GM21786 (cell line): Measurements from ENCODE around the gene CIDEB.
A peak's percentile ranks its signal among the peaks of the same experiment; 100 is the strongest.

ENCODE experiments used
- ATAC-seq: cut with Tn5 transposase; IDR thresholded peaks from one replicate; pipeline ENCODE4 v1.9.1; 2021; ENCODE audit not compliant: unreplicated experiment

CIDEB gene

DNA sequence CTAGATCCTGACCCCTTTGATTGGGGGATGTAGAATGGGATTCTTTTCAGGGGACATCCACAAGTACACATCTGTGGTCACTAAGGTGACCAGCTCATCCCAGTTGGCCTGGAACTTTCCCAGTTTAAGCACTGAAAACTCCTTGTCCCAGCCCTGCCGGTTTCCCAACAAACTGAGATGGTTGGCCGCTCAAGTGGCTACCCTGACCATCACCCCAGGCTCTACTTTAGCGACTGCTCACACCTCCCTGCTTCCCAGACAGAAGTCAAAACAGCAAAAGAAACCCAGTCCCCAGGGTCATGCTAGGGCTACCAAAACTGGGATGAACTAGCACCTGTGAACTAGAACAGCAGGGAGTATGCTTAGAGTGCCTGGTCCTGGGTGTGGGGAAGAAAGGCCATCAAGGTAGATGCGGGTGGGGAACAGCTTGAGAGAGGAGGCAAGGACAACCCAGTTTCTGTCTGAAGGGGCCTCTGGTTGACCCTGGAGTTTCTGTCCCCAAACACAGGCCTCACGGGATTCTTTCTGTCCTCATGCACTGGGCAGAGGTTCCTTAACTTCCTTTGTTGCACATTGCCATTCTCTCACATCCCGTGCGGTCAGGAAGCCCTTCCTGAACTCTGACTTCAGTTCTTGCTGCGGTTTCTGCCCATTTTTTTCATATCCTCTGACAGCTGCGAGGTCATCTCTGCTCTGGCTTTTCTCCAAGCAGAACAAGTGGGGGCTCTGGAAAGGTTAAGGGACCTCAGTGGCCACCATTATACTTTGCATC is 5.1 kb upstream of the CIDEB start:
- no peak for ATAC-seq

DNA sequence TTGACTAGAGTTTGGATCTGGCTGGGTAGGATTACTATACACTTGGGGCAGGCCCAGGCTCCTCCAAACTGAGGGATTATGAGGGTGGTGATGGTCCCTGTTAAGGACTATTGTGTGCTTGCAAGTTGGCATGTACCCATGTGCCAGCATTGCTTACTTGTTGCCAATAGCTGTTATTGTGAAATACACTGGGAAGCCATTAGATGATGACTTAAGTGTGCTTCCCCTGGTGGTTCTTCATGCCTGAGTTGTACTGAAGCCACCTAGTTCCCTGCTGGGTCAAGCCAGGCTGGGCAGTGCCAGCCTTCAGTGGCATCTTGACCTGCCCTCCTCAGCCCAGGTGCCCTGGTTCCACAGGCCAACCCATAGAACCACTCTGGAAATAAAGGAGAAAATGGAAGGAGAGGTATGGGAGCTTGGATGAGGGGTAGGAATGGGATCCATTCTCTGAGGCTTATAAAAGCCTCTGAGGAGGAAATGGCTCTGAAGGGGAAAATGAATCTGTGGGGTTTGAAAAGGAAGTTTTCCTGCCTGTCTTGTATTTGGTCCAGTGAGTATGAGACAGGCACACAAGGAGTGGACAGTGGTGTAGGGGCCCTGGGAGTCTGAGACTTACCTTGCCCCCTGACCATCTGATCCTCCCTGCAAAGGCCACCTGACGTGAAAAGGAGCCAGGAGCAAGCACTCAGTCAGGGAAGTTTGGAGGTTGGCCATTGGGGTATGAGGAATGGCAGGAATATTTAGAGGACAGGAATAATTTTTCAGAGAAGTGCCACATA is 4.2 kb upstream of the CIDEB start:
- ATAC-seq = no peak

DNA sequence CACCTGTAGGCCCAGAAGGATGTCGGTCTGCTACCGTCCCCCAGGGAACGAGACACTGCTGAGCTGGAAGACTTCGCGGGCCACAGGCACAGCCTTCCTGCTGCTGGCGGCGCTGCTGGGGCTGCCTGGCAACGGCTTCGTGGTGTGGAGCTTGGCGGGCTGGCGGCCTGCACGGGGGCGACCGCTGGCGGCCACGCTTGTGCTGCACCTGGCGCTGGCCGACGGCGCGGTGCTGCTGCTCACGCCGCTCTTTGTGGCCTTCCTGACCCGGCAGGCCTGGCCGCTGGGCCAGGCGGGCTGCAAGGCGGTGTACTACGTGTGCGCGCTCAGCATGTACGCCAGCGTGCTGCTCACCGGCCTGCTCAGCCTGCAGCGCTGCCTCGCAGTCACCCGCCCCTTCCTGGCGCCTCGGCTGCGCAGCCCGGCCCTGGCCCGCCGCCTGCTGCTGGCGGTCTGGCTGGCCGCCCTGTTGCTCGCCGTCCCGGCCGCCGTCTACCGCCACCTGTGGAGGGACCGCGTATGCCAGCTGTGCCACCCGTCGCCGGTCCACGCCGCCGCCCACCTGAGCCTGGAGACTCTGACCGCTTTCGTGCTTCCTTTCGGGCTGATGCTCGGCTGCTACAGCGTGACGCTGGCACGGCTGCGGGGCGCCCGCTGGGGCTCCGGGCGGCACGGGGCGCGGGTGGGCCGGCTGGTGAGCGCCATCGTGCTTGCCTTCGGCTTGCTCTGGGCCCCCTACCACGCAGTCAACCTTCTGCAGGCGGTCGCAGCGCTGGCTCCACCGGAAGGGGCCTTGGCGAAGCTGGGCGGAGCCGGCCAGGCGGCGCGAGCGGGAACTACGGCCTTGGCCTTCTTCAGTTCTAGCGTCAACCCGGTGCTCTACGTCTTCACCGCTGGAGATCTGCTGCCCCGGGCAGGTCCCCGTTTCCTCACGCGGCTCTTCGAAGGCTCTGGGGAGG is 3.1 kb upstream of the CIDEB start, which contains the start of gene LTB4R:
Gene LTB4R (plus strand): TSS at position 857 of the 959 bp plus-strand sequence. CDS start 4,150 bp downstream, outside the sequence.
- peak; percentile 65 for ATAC-seq

DNA sequence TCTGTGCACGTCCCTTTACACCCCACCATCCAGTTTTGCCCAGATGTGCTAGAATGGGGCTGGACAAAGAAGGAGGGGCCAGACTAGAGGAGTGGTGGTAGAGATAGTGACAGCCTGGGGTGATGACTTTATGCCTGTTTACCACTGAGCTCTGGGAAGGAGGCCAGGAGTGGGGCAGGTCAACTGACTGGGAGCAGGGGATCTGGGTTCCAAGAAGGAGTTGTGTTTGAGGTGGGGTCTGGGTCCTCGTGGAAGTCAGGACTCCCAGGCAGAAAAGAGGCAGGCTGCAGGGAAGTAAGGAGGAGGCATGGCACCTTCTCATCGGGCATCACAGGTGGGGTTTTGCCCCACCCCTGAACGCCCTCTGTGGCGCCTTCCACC is 2.5 kb upstream of the CIDEB start:
- ATAC-seq = no peak

DNA sequence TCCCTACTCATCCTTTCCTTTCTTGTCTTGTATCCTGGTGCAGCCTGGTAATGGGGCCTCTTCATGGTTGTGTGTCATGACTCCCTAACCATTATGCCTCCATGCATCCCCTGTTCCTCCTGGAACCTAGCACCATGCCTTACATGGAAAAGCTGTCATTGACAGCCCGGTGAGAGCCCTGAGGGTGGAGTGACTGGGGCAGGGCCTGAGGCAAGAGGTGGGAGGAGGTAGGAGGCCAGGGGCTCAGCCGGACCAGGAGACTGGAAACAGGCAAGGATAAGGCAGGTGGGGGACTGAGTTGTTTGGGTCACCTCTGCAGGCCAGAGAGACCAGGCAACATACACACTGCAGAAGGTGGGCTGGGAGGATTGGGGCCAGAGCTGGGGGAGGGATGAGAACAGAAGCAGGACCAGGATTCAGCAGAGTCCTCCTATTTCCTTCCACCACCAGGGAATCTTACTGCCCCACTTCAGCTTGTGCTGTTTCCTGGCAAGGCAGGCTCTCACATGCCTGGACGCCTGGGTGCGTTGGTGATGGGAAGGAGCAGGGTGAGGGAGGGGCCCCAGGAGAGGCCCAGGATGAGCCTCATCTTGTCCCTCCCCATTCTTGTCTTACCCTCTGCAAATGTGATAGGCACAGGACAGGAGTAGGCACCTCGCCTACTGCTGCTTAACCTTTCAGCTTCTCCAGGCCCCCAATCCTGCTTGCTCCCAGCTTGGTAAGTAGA is 1.9 kb upstream of the CIDEB start, which contains the start of gene LTB4R2:
Gene LTB4R2 (plus strand): TSS at position 603 of the 727 bp plus-strand sequence. CDS start 525 bp downstream, outside the sequence.
- ATAC-seq = no peak

DNA sequence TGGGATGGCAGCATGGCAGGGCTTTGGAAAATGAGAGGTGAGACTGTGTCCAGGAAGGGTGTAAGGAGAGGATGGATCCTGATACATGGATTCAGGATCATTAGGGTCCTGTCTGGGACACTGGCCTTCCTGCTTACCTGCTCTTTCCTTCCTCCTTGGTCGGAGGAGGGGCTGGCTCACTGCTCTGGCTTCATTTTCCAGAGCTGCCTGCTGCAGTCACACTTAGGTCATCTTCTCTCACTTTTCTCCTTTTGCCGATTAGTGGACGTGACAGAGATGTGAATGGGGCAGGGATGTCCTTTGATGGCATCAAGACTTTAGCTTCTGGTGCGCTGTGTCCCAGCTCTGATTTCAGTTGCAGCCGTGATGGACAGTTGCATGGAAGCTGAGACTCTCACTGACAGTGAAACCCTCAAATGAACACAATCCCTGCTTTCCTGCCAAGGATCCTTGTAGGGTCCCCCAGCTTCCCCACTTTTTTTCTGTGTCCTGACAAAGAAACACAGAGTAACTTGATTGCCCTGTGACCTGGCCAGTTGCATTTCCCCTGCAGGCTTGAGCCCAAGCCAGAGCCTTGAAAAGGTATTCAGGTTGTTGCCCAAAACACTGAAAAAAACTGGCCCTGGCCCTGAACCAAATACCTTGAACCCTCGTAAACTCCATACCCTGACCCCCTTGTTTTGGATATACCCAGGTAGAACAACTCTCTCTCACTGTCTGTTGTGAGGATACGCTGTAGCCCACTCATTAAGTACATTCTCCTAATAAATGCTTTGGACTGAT is 756 bp upstream of the CIDEB start:
- no peak for ATAC-seq

DNA sequence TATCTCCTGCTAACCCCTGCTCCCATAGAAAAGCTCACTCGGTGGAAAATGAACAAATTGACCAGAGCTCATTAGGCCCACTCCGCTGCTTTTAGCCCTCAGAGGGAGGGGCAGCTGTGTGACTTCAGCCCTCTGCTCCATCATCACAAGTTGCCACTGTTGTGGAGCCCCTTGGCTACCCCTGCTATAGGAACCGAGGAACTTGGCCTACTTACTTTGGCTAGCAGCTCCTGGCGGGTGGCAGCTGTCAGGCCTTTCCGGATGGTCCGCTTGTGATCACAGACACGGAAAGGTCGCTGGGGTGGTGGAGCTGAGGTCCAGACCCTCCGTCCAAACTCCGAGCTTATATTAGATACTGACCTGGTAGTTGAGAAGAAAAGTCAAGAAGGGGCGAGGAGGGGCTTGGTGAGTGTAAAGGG is 612 bp downstream of the CIDEB start:
- no peak for ATAC-seq

DNA sequence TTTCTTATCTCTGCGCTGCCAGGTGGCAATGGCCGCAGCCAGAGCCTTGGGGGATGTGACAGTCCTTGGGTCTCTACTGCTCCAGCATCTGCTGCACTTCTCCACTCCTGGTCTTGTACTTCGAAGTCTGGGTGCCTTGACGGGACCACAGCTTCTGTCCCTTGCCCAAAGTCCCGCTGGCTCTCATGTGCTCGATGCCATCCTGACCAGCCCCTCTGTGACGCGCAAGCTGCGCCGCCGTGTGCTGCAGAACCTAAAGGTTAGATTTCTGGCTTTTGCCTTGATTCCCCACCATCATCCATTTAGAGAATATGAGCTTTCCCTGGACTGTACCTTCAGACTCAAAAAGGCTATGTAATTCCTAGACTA is 3.8 kb downstream of the CIDEB start:
- ATAC-seq = no peak

DNA sequence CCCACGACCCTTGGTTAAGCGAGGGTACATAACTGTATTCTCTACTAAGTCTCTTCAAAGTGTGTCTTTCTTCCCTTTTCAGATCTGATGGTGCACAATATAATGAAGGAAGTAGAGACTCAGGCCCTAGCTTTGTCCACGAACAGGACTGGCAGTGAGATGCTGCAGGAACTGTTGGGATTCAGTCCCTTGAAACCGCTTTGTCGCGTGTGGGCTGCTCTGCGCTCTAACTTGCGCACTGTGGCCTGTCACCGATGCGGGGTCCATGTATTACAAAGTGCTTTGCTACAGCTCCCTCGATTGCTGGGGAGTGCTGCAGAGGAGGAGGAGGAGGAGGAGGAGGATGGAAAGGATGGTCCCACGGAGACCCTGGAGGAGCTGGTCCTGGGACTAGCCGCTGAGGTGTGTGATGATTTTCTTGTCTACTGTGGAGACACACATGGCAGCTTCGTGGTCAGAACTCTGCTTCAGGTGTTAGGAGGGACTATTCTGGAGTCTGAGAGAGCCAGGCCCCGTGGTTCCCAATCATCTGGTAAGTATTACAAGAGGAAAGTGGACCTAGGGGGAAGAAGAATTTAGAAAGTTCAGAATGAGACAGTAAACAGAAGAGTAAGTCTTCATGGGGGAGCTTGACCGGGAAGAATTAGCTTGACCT is 7.3 kb downstream of the CIDEB start:
- ATAC-seq = no peak

DNA sequence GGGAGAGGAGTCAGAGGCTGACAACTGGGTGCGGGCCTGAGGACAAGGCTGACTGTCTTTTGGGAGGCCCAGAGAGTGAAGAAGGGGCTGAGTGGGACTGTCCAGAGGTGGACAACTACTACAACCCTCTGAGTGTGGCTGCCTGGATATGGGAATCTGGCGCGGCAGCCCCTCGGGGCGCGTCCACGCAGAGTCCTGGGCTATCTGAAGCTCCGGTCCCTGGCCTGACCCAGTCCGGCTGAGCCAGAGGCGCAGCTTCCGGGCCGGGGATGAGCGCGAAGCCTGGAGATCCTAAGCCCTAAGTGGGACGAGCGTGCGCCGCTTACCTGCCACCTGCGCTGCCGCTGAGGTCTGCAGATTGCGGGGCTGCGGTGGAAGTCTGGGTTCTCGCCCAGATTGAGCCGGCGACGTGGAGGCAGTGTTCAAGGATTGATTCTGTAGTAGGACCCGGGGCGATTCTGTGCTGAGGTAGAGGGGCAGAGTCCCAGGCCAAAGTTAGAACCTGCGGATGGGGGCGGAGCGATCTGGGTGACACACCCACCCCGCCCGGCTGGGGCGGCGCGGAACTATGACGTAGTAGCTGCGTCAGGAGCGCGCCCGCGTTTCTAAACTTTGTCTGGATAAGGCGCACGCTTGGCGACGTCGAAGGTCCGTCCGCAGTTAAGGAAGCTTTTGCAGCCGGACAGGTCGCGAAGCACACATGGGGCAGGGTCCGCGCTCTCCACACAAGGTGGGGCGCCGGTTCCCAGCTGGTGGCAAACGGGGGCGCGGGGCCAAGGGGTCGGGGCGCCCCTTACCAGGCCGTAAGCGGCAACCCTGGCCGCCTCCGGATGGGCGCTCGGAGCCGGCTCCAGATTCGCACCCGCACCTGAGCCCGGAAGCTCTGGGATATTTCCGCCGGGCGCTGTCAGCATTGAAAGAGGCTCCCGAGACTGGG is 8.3 kb downstream of the CIDEB start, which contains the start of the genes DHRS1 and NOP9:
Gene DHRS1 (minus strand): TSS at position 526 of the 937 bp plus-strand sequence. CDS start 674 bp downstream, outside the sequence.
Gene NOP9 (plus strand): TSS at position 596 of the 937 bp plus-strand sequence. CDS start 105 bp downstream, at position 701.
- ATAC-seq = peak; percentile 64

DNA sequence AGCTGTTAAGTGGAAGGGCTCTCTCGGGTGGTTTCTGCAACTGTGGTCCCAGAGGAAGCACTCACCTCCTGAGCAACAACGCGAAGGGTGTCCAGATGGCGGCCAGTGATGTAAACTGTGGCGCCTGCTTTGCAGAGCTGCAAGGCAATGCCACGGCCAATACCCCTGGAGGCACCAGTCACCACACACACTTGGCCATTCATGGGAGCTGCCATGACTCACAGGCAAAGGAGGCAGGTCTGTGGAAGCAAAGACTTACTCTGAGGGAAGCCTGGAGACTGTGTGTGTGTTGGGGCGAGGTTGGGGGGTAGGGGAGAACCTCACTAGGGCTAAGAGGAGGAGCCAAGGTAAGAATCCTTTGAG is 8.9 kb downstream of the CIDEB start:
- no peak for ATAC-seq

DNA sequence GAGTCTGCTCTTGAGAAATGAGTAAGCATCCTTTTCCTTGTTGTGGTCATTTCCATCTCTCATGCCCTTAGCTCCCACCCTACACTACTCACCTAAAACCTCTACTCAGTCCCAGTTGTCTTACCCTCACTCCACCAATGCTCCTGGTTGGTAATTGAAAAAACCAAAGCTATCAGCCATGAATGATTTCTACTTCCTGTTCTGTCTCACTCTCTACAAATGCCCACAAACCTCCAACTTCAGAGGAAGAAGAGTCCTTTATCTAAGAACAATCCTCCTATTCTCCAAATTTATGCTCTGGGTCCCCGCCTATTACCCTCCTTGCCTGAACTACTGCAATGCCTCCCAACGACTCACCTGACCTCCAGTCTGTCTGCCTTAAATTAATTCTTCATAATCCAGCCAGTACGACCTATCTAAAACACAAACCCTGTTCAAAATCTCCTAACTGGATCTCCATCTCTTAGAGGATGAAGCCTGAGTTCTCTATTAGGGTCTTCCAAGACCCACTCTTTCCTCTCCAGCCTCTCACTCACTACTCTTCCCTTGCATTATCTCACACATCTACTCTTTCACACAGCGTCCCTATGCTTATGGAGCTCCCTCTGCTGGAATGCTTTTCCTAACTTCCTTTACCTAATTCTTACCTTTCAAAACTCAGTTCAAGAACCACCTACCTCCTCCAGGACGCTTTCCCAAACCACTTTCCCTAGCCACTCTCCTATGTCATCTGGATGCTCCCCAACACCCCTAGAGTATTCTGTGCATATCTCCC is 10.4 kb downstream of the CIDEB start:
- ATAC-seq = peak; percentile 18

DNA sequence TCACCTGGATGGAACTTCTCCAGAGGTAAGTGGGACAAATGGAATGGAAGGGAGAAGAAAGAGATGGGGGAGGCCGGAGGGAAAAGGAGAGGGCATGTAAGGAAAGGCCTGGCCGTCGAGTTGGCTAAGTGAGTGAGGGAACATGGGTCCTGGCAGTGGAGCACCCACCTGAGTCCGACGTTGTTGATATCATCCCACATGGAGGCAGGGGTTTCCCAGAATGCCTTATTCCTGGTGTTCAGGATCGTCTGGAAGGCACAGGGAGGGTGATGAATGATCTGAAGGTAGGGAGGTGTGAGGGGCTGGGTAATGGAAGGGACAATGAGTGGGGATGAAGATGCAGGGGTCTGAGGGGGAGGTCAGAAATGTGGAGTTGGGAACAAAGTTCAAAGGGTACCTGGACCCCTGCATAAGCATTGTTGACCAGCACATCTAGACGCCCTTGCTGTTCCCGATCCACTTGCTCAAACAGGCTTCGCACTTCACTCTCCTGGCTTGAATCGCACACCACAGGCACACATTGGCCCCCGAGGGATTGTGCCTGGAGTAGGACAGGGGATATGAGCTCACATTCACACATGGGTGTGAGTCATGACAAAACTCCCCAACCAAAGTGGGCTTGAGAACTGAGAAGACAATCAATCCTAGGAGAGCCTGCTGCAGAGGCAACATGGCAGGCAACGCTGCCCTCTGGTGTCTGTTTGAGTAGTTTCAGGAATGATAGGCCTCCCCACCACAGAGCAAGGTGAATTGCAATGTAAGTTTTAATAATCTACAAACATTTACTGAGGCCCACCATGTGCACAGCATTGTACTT is 11.2 kb downstream of the CIDEB start:
- peak; percentile 48 for ATAC-seq

DNA sequence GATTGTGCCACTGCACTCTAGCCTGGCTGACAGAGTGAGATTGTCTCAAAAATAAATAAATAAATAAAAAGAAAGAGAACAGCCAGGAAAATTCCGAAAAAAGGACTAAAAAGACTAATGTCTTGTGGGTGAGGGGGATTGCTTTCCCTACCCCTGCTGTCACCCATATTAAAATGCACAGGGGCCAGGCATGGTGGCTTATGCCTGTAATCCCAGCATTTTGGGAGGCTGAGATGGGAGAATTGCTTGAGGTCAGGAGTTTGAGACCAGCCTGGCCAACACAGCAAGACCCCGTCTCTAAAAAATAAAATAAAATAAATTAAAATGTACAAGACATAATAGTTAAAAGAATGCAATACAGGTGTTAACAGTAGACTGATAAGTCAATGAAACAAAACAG is 14.3 kb downstream of the CIDEB start:
- ATAC-seq = no peak

DNA sequence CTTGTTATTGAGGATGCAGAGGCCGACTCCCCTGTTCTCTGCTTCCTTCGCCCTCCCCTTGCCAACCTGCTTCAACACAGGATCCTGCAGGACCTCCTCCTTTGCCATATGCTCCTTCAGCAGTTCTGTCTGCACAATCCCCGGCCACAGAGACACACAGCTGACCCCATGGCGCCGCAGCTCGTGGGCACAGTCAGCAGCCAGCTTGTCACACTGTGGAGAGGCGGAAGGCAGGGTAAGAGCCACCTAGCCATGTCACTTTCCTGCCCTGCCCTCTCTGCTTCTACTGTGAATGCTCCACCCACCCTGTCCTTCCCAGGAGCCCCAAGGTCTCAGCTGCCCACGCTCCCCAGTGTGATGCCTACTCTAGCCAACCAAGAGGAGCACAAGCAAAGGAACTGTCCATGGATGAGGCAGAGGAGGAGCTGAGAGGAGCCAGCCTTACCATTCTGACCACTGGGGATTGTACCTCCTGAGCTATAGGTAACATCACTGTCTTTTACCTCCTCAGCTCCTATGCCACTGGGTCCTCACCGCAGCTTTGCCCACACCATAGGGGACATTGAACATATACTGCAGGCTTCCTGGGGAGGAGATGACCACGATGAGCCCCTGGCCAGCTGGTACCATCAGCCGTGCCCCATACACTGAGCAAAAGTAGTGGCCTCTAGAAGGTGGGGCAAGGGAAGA is 15.5 kb downstream of the CIDEB start:
- no peak for ATAC-seq
